ENCODE data around the gene C19orf25.

DNA sequence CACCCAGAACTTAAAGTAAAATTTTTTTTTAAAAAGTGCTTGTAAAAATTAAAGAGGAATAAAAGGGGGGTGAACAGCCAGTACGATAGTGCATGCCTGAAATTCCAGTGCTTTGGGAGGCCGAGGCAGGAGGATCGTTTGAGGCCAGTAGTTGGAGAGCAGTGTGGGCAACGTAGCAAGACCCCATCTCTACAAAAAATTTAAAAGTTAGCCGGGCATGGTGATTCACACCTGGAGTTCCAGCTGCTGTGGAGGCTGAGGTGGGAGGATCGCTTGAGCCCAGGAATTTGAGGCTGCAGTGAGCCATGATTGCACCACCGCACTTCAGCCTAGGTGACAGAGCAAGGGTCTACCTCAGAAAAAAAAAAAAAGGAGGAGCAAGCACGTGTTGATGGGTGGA, 26.0 kb upstream of the C19orf25 start:
- no peak for TF ChIP-seq MYC (IDR thresholded peaks at IDR 0.05; ENCODE audit: insufficient read depth, insufficient read length, insufficient replicate concordance, low read length, severe bottlenecking)
- TF ChIP-seq, protein P1, sequence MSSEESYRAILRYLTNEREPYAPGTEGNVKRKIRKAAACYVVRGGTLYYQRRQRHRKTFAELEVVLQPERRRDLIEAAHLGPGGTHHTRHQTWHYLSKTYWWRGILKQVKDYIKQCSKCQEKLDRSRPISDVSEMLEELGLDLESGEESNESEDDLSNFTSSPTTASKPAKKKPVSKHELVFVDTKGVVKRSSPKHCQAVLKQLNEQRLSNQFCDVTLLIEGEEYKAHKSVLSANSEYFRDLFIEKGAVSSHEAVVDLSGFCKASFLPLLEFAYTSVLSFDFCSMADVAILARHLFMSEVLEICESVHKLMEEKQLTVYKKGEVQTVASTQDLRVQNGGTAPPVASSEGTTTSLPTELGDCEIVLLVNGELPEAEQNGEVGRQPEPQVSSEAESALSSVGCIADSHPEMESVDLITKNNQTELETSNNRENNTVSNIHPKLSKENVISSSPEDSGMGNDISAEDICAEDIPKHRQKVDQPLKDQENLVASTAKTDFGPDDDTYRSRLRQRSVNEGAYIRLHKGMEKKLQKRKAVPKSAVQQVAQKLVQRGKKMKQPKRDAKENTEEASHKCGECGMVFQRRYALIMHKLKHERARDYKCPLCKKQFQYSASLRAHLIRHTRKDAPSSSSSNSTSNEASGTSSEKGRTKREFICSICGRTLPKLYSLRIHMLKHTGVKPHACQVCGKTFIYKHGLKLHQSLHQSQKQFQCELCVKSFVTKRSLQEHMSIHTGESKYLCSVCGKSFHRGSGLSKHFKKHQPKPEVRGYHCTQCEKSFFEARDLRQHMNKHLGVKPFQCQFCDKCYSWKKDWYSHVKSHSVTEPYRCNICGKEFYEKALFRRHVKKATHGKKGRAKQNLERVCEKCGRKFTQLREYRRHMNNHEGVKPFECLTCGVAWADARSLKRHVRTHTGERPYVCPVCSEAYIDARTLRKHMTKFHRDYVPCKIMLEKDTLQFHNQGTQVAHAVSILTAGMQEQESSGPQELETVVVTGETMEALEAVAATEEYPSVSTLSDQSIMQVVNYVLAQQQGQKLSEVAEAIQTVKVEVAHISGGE (CRISPR knock-in tag; IDR thresholded peaks at IDR 0.05): no peak
- TF ChIP-seq POLR2A (IDR thresholded peaks at IDR 0.05; ENCODE audit: low read depth, low read length): no peak
- TF ChIP-seq, protein P2, sequence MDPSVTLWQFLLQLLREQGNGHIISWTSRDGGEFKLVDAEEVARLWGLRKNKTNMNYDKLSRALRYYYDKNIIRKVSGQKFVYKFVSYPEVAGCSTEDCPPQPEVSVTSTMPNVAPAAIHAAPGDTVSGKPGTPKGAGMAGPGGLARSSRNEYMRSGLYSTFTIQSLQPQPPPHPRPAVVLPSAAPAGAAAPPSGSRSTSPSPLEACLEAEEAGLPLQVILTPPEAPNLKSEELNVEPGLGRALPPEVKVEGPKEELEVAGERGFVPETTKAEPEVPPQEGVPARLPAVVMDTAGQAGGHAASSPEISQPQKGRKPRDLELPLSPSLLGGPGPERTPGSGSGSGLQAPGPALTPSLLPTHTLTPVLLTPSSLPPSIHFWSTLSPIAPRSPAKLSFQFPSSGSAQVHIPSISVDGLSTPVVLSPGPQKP (IDR thresholded peaks at IDR 0.05; ENCODE audit: low read depth, low read length): no peak
- no peak for TF ChIP-seq BRCA1 (IDR thresholded peaks at IDR 0.05; ENCODE audit: low read depth, low read length)

Measured in GM12878 (cell line).